RKO (cell line): ENCODE measurements around the gene MARCHF7.
"Not testable (repeated sequence)": the region's sequence is repeated elsewhere in the genome, so short reads cannot be mapped to it uniquely, and the experiment has no call there.

ENCODE experiments used
- DNase-seq: peaks from one replicate; pipeline ENCODE4 v3.0.0-alpha.2; 2016; ENCODE audit warnings: low spot score

The MARCHF7 gene, protein sequence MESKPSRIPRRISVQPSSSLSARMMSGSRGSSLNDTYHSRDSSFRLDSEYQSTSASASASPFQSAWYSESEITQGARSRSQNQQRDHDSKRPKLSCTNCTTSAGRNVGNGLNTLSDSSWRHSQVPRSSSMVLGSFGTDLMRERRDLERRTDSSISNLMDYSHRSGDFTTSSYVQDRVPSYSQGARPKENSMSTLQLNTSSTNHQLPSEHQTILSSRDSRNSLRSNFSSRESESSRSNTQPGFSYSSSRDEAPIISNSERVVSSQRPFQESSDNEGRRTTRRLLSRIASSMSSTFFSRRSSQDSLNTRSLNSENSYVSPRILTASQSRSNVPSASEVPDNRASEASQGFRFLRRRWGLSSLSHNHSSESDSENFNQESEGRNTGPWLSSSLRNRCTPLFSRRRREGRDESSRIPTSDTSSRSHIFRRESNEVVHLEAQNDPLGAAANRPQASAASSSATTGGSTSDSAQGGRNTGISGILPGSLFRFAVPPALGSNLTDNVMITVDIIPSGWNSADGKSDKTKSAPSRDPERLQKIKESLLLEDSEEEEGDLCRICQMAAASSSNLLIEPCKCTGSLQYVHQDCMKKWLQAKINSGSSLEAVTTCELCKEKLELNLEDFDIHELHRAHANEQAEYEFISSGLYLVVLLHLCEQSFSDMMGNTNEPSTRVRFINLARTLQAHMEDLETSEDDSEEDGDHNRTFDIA

DNA sequence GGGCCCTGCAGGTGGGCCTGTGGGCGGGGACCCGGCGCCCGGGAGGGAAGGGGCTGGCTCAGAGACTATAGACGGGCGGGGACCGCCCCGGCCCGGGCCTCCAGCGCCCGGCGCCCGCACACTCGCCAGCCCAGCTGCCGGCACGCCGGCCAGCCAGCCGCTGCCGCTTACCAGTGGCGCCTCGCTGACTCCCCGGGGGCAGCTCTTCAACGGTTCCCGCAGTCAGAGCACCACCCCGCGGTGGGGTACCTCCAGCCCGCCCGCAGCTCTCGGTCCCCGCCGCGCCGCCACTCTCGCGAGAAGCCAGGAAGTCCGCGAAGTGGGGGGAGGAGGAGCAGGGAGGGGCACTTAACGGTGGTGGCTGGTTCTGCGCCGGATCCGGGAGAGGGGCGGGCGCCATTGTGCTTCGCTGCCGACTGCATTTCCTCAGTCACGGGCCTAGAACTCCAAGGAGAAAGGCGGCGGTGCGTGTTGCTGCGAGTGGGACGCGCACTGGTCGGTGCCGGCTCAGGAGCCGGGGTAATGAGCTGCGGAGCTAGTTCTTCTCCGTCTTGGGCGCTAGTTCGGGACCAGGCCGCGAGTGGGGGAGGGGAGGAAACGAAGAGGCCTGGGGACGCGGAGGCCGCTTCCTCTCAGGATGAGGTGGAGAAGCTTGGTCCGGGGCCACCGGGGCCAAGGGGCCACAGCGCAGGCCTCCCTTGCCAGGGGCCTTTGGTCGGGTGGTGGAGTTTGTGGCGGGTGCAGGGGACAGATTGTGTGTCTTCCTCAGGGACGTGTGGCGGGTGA lies at the start of gene MARCHF7:
Gene MARCHF7 (plus strand): TSS at position 364 of the 786 bp plus-strand sequence. CDS start 16,517 bp downstream, outside the sequence.
- DNase-seq: peak; percentile 95

DNA sequence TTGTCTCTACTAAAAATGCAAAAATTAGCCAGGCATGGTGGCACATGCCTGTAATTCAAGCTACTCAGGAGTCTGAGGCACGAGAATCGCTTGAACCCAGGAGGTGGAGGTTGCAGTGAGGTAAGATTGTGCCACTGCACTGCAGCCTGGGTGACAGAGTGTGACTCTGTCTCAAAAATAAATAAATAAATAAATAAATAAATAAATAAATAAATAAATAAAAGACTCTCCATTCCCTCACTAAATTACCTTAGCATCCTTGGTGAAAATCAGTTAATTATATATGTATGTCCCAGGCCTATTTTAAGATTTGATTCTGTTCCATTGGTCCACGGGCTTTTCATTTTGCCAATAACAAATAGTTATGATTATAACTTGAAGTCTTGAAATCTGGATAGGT lies 44.9 kb upstream of the MARCHF7 start:
- not testable (repeated sequence) for DNase-seq

DNA sequence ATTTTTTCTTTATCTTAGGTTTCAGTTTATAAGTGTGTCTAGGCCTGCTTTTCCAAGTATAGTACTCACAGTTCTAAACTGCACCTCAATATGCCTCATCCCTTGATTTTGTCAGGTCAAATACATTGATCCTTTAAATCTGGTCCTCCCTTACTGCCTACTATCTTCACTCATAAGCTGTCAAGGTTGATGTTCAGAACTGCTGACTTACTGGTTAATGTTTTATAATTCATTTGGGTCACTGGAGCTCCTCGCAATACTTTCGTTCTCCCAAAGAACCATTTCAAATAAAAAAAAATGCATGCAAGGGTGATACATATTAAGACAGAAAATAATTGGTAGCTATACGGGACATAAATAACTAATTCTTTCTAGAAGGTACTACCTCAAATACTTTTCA lies 41.3 kb upstream of the MARCHF7 start:
- no peak for DNase-seq

DNA sequence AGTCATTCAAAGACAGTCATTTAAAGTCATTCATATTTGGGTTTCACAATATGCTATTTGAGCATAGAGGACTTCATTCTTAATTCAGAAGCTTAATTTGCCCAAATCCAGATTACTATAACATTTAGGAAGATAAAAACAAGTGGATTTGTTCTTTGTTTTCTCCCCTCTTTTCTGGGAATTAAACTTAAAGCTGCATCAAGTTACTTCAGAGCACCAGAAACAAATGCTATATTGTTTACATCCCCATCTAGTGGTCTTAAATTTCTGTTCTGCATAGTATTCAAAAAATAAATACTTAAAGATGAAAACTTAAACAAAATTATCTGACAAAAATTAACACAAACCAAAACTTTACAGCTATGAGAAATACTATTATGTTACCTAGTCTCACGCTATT lies 34.7 kb upstream of the MARCHF7 start:
- peak; percentile 50 for DNase-seq

DNA sequence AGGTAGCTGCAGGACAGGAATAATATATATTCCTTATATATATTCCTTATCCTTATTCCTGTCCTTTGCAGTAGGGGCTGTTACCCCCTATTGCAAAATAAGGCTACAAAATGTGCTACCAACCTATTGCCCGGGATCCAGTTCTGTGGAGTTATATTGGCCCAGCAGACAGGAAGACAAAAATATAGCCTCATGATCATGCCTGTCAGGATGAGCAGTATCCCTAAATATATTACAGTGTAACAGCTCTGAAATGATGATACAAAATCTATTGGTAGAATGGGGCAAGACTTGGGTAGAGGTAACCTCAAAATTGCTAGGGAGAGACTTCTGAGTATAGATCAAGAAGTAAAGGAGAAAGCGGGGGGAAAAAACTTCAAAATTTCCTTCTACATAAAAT lies 31.6 kb upstream of the MARCHF7 start:
- no peak for DNase-seq

DNA sequence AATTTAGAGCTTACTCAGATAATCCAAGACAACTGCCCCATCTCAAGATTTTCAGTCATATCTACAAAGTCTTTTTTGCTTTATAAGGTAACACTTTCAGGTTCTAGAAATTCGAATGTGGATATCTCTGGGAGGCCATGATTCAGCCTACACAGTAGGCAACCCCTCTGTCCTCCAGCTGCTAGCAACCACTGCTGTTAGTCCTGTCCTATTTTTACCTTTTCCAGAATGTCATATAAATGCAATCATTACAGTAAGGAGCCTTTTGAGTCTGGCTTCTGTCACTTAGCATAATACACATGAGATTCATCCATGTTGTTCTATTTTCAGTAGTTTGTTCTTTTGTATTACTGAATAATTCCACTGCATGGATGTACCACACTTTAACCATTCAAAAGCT lies 28.5 kb upstream of the MARCHF7 start:
- DNase-seq: no peak

DNA sequence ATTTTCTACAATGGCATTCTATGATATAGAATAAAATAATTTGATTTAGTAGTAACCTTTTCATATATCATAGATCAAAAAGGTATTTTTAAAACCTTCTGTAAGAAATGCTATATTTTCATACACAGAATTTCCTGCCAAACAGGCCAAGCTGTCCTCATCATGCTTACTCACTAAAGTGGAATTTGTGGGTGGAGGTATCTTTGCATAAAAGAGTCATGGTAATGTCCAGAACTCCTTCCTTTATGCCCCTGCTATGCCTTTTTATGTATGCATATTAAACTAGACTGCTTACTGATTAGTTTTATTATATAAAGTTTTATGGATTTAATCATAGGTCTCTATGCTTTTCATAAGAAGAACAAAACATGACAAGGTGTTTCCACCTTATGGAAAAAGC lies 27.5 kb upstream of the MARCHF7 start:
- DNase-seq: peak; percentile 56

DNA sequence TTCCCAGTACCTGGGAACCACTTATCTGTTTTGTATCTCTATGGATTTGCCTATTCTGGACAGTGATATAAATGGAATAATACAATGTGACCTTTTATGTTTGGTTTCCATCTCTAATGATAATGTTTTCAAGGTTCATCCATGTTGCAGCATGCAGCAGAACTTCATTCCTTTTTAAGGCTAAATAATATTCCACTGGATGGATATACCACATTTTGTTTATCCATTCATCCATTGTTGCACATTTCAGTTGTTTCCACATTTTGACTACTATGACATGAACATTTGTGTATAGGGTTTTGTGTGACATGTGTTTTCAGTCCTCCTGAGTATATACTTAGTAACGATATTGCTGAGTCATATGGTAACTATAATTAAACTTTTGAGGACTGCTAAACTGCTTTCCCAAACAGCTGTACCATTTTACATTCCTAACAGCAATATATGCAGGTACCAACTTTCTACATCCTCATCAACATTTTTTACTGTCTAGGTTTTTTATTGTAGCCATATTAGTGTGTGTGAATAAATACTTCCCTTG lies 17.7 kb upstream of the MARCHF7 start:
- no peak for DNase-seq

DNA sequence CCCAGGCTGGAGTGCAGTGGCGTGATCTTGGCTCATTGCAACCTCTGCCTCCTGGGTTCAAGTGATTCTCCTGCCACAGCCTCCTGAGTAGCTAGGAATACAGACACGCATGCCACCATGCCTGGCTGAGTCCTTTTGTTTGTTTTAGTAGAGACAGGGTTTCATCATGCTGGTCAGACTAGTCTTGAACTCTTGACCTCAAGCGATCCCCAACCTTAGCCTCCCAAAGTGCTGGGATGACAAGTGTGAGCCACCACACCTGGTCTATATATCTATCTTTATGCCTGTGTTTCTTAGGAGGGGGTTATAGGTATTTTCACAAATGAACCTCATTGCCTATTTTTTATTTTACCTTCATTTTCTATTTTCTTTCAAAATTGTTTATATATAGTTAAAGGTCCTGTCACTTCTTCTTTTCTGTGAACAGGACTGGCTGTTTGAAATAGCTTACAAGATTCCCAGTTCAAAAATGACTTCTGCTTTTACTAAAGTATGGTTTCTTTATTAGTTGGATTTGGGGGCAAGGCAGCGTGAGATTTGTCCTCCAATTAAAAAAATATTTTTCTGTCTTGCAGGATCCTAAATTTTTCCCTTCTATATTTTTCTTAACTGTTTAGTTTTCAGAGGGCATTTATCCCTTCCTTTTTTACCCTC lies 16.4 kb upstream of the MARCHF7 start:
- DNase-seq: no peak

DNA sequence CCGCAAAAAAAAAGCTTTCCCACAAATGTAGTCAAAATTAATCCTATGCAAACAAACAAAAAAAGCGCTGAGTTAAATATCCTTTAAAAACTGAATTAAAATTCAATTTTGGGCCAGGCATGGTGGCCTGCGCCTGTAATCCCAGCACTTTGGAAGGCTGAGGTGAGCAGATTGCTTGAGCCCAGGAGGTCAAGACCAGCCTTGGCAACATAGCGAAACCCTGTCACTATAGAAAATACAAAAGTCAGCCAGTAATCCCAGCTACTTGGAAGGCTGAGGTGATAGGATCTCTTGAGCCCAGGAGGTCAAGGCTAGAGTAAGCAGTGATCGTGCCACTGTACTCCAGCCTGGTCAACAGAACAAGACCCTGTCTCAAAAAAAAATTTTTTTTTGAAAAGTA lies 8.8 kb upstream of the MARCHF7 start:
- DNase-seq: no peak

DNA sequence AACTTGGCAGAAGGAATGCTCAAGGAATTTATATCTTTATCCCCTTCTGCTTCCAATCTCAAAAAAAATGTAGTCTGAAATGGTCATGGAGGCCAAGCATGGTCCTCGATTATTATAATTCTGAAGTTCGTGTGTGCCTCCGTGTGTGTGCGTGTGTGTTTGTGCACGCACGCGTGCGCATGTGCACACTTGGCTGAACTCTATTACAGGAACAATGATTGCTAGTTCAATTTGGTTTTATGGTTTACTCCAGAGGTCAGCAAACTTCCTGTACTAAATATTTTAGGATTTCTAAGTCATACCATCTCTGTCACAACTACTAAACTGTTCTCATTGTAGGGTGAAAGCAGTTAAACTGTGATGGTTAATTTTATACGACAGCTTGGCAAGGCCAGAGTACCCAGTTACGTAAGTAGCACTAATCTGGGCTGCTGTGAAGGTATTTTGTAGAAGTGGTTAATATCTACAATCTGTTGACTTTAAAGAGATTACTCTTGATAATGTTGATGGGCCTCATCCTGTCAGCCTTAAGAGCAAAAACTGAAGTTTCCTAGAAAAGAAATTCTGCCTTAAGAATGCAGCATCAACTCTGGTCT lies 5.8 kb upstream of the MARCHF7 start:
- DNase-seq: no peak

DNA sequence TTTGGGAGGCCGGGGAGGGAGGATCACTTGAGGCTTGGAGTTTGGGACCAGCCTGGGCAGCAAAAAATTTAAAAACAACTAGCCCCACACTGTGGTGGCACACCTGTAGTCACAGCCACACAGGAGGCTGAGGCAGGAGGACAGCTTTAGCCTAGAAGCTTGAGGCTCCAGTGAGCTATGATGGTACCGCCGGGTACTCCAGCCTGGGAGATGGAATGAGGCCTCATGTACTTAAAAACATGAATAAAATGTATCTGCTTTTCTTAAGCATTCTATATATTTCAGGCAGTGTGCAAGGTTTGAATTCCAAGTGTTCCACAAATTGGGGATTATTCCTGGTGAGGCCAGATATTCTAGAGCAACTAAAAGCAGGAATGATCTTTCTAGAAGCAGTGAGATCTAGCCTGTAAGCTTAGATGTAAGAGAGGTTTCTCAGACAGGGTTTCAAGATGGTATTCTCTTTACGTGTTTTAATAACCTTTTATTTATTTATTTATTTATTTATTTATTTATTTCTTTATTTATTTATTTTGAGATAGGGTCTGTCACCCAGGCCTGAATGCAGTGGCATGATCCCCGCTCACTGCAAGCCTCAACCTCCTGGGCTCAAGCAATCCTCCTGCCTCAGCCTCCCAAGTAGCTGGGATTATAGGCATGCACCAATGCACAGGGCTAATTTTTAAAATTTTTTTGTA lies 4.1 kb upstream of the MARCHF7 start:
- DNase-seq: no peak

DNA sequence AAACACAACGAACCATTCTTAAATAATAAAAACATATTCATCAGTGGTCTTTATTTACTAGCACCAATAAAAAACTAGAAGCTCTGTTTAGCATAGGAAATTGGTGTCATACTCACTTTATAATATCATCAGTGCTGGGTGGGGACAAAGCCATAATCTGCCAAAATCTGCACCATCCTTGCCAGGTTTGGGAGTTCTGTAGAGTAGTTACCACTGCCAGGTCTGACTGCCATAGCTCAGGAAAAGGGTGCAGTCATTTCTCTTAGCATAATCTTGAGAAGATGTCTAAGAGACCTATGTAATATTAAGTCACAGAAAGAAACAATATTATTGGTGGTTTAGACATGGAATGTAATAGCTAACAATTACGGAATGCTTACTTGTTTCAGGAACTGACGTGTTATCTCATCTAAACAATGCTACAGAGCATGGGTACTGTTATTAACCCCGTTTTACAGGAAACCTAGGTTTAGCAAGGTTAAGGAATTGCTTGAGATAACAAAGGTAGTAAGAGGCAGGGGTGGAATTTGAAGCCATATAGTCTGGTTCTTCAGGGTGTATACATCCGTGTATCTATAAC lies 1.6 kb upstream of the MARCHF7 start:
- no peak for DNase-seq

DNA sequence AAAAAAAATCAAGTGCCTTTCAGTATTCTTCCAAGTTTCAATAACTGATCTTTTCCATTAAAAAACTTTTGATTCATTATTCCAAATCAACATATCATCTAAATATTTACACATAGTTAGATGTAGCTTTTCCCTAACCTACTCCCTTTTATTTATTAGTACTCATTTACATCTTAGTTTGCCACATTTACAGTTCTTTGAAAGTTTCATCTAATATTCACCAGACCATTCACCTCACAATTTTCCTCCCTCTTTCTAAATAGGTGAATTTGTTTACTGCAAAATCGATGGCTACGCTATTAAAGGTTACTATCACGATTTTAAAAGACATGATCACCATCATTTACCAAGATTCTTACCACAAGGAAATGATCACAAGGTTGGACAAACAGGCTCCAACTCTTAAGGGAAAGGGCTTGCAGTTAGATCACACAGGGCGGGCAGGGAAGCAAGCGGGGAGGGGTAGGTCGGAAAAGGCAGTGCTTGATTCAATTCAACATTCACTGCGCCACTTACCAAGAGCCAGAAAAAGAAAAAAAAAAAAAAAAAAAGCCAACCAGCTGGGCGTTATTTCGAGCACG lies 654 bp upstream of the MARCHF7 start:
- DNase-seq: no peak

DNA sequence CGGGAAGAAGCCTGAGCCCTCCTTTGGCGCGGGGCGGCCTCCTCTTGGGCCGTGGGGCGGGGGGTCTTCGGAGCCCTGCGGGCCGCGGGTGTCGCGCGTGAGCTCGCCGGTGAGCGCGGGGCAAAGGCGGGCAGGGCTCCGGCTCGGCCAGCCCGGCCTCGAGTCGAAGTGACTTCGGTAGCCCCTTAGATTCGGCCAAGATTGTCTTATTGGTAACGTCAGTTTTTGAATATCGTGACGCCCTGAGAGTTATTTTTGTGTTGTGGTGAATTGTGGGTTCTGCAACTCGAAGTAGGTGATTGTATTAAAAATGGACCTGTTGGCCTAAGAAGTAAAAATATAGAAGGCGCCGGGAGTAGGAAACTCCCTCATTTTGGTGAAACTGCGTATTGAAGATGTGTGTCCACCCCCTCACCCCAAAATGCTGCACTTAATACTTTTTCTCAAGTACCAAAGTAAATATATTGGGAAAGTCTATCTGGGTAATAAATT lies 669 bp downstream of the MARCHF7 start:
- peak; percentile 30 for DNase-seq

DNA sequence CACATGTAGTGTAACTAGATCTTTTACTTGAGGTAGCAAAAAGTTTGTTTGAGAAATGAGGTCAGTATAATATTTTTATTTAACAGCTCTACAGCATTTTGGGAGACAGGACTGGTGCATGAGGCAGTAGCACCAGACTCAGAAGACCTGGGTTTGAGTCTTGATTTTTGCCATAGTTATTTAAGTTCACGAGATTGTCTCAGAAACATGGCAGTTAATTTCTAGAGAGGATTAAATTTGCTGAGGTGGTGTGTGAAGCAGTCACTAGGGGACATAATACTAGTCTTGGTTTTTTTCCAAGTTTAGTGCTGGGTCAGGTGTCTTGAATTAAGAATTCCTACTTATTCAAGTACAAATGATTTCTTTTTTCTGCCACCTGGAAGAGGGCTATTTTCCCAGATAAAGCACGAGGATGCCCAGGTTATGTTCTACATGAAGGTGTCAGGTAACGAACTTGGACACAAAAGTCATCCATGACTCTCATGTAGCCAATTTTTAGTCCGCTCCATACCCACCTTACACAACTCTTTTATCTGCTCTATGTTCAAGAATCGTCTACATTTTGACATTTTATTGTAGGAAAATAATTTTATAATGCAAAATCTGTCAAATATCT lies 1.4 kb downstream of the MARCHF7 start:
- DNase-seq: peak; percentile 60

DNA sequence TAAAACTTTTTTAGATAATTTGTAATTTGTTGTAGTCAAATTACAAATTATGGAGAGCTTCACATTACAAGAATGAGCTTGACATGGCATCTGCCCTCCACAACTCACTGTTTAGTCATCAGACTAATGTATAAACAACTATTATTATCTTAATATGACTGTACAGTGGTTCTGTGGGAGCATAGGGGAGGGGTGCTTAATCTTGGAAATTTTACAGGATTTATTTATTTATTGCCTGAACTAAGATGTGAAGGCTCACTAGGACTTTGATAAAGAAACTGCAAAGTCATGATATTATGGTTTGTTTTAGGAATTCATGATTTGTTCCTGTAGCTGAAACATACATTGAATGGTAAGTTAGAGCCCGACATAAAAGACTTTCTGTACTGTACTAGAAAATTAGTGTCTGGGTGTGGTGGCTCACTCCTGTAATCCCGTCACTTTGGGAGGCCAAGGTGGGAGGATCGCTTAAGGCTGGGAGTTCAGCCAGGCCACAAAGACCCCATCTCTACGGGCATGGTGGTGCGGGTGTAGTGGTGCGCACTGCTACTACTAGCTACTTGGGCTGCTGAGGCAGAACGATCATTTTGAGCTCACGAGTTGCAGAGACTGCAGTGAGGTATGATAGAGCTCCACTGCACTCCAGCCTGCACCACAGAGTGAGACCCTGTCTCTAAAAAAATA lies 2.1 kb downstream of the MARCHF7 start:
- DNase-seq: peak; percentile 69

DNA sequence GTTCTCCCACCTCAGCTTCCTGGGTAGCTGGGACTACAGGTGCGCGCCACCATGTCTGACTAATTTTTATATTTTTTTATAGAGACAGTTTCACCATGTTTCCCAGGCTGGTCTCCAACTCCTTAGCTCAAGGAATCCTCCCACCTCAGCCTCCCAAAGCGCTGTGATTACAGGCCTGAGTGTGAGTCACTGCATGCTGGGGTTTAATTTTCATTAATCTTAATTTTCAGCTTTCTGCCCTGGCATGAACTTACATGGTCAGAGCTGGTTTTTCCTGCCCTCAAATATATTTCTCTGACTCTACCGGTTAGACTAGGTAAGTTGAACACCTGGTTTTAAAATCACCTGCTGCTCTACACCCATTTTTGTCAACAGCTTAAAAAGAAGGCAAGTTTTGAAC lies 3.1 kb downstream of the MARCHF7 start:
- no peak for DNase-seq

DNA sequence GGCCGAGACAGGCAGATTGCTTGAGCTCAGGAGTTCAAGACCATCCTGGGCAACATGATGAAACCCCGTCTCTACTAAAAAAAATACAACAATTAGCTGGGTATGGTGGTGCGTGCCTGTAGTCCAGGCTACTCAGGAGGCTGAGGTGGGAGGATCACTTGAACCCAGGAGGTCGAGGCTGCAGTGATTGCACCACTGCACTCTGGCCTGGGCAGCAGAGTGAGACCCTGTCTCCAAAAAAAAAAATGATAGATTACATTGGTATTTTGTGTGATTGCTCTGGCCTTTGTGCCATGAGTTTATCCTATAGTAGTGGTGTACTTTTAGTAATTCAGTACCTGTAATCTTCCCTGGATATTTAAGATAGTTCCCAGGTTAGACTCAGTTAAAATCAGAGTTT lies 4.1 kb downstream of the MARCHF7 start:
- not testable (repeated sequence) for DNase-seq
